ENCODE measurements around the gene SERPINB6. TPM values are rescaled to one million over a fixed set of nuclear protein-coding genes. Genes with fewer than 3 reads are reported as not detected.
A peak's percentile ranks its signal among the peaks of the same experiment; 100 is the strongest.

Gene SERPINB6
- total and polyA plus RNA-seq, 9 of the 15 experiments (the other 6 are each of a cell fraction or from before 2014, with no cell fraction given) = 86.6 to 211 (median 143) TPM

DNA sequence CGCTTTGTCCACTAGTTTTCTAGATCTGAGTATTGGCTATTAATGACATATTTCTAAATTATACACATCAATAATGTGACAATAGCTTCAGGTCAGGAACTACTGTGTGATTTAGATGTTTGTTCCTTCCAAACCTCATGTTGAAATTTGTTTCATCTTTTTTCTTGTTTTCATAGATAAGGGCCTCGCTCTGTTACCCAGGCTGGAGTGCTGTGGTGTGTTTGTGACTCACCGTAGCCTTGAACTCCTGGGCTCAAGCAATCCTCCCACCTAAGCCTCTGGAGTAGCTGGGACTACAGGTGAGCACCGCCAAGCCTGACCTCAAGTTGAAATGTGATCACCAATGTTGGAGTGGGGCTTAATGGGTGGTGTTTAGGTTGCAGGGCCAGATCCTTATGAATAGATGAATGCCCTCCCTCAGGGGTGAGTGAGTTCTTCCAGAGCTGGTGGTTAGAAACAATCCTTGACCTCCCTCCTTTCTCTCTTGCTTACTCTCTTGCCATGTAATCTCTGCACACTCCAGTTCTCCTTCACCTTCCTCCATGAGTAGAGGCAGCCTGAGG is 22.5 kb upstream of the SERPINB6 start (continued):
- TF ChIP-seq HDAC6 (IDR thresholded peaks at IDR 0.05; ENCODE audit: low read depth, low read length) (no peak), ZNF444 (CRISPR knock-in tag; IDR thresholded peaks at IDR 0.05) (no peak), YY1 (IDR thresholded peaks at IDR 0.05; ENCODE audit: borderline replicate concordance in 1 of 3, control insufficient read depth in 1 of 3, extremely low read depth in 1 of 3, insufficient read depth in 3 of 3, insufficient read length in 1 of 3, insufficient replicate concordance in 2 of 3, low read depth in 1 of 3, low read length in 2 of 3) (no peak), RAD21 (CRISPR knock-in tag; conservative IDR thresholded peaks at IDR 0.05 in 1 of 2, IDR thresholded peaks at IDR 0.05 in 1 of 2) (peak in 1 of 2 experiments; percentile 19; a peak in 1 of 4 replicates), TCF7 (IDR thresholded peaks at IDR 0.05; ENCODE audit: borderline replicate concordance) (peak; percentile 59; the same call in 1 of the 2 replicates), CBX3 (IDR thresholded peaks at IDR 0.05; ENCODE audit: borderline replicate concordance in 1 of 2, low read length in 2 of 2) (peak in 1 of 2 experiments; percentile 54; a peak in 1 of 3 replicates), TARDBP (IDR thresholded peaks at IDR 0.05) (no peak), RFX7 (CRISPR knock-in tag; IDR thresholded peaks at IDR 0.05) (no peak), ZNF77 (CRISPR knock-in tag; IDR thresholded peaks at IDR 0.05) (no peak), RBM25 (IDR thresholded peaks at IDR 0.05; ENCODE audit: low read depth, low read length, severe bottlenecking) (no peak), ZNF717 (CRISPR knock-in tag; IDR thresholded peaks at IDR 0.05) (no peak), FOSL1 (tag; conservative IDR thresholded peaks at IDR 0.05) (peak; percentile 56), ZNF316 (IDR thresholded peaks at IDR 0.05) (0 out of 2 replicates have a peak, but pooled peaks have one; percentile 7), CC2D1A (IDR thresholded peaks at IDR 0.05) (0 out of 2 replicates have a peak, but pooled peaks have one; percentile 13), FOXP1 (CRISPR knock-in tag; IDR thresholded peaks at IDR 0.05) (no peak), ETV6 (IDR thresholded peaks at IDR 0.05; ENCODE audit: borderline replicate concordance in 1 of 2, low read depth in 2 of 2, low read length in 1 of 2) (no peak), ETV6 (CRISPR knock-in tag; IDR thresholded peaks at IDR 0.05; ENCODE audit: borderline replicate concordance) (no peak), LEF1 (IDR thresholded peaks at IDR 0.05) (peak; percentile 62; the same call in 1 of the 2 replicates), CXXC5 (CRISPR knock-in tag; IDR thresholded peaks at IDR 0.05) (peak; percentile 33; the same call in 1 of the 2 replicates), GATA2 (CRISPR knock-in tag; IDR thresholded peaks at IDR 0.05) (no peak)
- TF ChIP-seq, protein P1, sequence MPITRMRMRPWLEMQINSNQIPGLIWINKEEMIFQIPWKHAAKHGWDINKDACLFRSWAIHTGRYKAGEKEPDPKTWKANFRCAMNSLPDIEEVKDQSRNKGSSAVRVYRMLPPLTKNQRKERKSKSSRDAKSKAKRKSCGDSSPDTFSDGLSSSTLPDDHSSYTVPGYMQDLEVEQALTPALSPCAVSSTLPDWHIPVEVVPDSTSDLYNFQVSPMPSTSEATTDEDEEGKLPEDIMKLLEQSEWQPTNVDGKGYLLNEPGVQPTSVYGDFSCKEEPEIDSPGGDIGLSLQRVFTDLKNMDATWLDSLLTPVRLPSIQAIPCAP (CRISPR knock-in tag; IDR thresholded peaks at IDR 0.05; ENCODE audit: borderline replicate concordance) = no peak
- TF ChIP-seq, protein P2, sequence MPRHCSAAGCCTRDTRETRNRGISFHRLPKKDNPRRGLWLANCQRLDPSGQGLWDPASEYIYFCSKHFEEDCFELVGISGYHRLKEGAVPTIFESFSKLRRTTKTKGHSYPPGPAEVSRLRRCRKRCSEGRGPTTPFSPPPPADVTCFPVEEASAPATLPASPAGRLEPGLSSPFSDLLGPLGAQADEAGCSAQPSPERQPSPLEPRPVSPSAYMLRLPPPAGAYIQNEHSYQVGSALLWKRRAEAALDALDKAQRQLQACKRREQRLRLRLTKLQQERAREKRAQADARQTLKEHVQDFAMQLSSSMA (CRISPR knock-in tag; IDR thresholded peaks at IDR 0.05) = no peak
- TF ChIP-seq, protein P3, sequence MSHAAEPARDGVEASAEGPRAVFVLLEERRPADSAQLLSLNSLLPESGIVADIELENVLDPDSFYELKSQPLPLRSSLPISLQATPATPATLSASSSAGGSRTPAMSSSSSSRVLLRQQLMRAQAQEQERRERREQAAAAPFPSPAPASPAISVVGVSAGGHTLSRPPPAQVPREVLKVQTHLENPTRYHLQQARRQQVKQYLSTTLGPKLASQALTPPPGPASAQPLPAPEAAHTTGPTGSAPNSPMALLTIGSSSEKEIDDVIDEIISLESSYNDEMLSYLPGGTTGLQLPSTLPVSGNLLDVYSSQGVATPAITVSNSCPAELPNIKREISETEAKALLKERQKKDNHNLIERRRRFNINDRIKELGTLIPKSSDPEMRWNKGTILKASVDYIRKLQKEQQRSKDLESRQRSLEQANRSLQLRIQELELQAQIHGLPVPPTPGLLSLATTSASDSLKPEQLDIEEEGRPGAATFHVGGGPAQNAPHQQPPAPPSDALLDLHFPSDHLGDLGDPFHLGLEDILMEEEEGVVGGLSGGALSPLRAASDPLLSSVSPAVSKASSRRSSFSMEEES (CRISPR knock-in tag; IDR thresholded peaks at IDR 0.05) = no peak

Data from K562 (cell line).